H1 (cell line): ENCODE results near the gene SLC6A17. TPM values are rescaled to one million over a fixed set of nuclear protein-coding genes. Genes with fewer than 3 reads are reported as not detected.

Experiments
- BRCA1 ChIP-seq: IDR thresholded peaks from 2 replicates; pipeline ENCODE4 v1.6.1; 2012; ENCODE audit warnings: low read depth, low read length, improper control_type of control experiment
- polyA plus RNA-seq, 7 experiments: library from polyadenylated mRNA; depleted of rRNA in 3 of 7; stranded (reverse) in 5 of 7; unstranded in 2 of 7; fragments of >200 nt in 5 of 7; fragments of 200-250 nt in 2 of 7; gene quantifications; 1 replicate in 5 of 7; 2 replicates in 1 of 7; 4 replicates in 1 of 7; pipeline versions ENCODE4 v1.2.1 to v1.2.3, GENCODE V29; 2011 to 2013; ENCODE audit warnings: missing spikeins in 2 of 7, mixed read lengths in 2 of 7
- total RNA-seq: library from RNA; stranded (reverse); fragmentation: NEBNext Ultra II Directional; extraction: Animal tissue kit (Norgen Biotek cat#: 25700); gene quantifications from 2 replicates; pipeline ENCODE4 v1.2.1, GENCODE V29; 2021

Gene SLC6A17
- total and polyA plus RNA-seq, 2 of the 8 experiments (the other 6 are each of a cell fraction or from before 2014, with no cell fraction given) = 0.15 to 0.28 TPM

GRCh38 chr1:110138956-110139355 is 11.3 kb upstream of the SLC6A17 start (continued):
- TF ChIP-seq BRCA1 = no peak
